Spleen (tissue), 13 donors: ENCODE data around the gene ZDHHC3. TPM values are rescaled to one million over a fixed set of nuclear protein-coding genes. Genes with fewer than 3 reads are reported as not detected.
A peak's percentile ranks its signal among the peaks of the same experiment; 100 is the strongest.

Source experiments
- DNase-seq: peaks from one replicate; pipeline ENCODE4 v3.0.0-alpha.2; 2020
- H3K27ac ChIP-seq, 8 donors: fragments of 200-600 bp; sonication (generic) in 7 of 8; 1 replicate in 4 of 8; 2 replicates in 4 of 8; pipeline versions ENCODE4 v1.5.0 to v1.8.0; 2016 to 2021; ENCODE audit warnings: inconsistent platforms in 4 of 8, mild to moderate bottlenecking in 4 of 8, moderate library complexity in 1 of 8
- H3K27me3 ChIP-seq, 7 donors: fragments of 200-600 bp; sonication (generic) in 6 of 7; replicated peaks in 1 of 7; 1 replicate in 4 of 7; 2 replicates in 3 of 7; pipeline versions ENCODE4 v1.5.0 to v1.8.0; 2016 to 2021; ENCODE audit warnings: inconsistent platforms in 3 of 7, mild to moderate bottlenecking in 1 of 7
- H3K36me3 ChIP-seq, 6 donors: fragments of 200-600 bp; sonication (generic) in 5 of 6; 1 replicate in 4 of 6; 2 replicates in 2 of 6; pipeline versions ENCODE4 v1.5.0 to v1.8.0; 2016 to 2021; ENCODE audit warnings: inconsistent platforms in 2 of 6
- H3K4me1 ChIP-seq, 6 donors: fragments of 200-600 bp; sonication (generic) in 5 of 6; 1 replicate in 3 of 6; 2 replicates in 3 of 6; pipeline versions ENCODE4 v1.5.0 to v1.8.0; 2016 to 2021; ENCODE audit warnings: inconsistent platforms in 3 of 6
- H3K4me3 ChIP-seq, 8 donors: fragments of 200-600 bp; sonication (generic) in 7 of 8; 1 replicate in 4 of 8; 2 replicates in 4 of 8; pipeline versions ENCODE4 v1.5.0 to v1.8.0; 2016 to 2021; ENCODE audit warnings: inconsistent platforms in 4 of 8, mild to moderate bottlenecking in 4 of 8, moderate library complexity in 2 of 8
- H3K9me3 ChIP-seq, 8 donors: fragments of 200-600 bp; sonication (generic) in 7 of 8; 1 replicate in 4 of 8; 2 replicates in 4 of 8; pipeline versions ENCODE4 v1.5.0 to v1.8.0; 2016 to 2021; ENCODE audit warnings: inconsistent platforms in 4 of 8
- POLR2A ChIP-seq, 3 donors: fragments of 450-650 bp; IDR thresholded peaks; one replicate each; pipeline ENCODE4 v1.5.1; 2017; ENCODE audit warnings: antibody characterized with exemption in 3 of 3, mild to moderate bottlenecking in 1 of 3
- POLR2AphosphoS5 ChIP-seq, 3 donors: sonication (generic); formaldehyde crosslinking; IDR thresholded peaks; one replicate each; pipeline ENCODE4 v1.5.1; 2017; ENCODE audit warnings: antibody characterized with exemption in 3 of 3
- WGBS, 5 donors: extraction: QIAGEN DNeasy Blood & Tissue Kit in 3 of 5; methylation state at CpG; one replicate each; pipeline versions ENCODE4 v1.1.5 to v1.1.7; 2013 to 2018; 5-methylcytosine and 5-hydroxymethylcytosine counted together
- intact Hi-C: fragments of 100-400 bp; cut with DNase I; formaldehyde crosslinking; loops from one replicate; pipeline ENCODE4 v1.15.0; 2023; ENCODE audit warnings: low total_unique reads
- long read RNA-seq, 2 donors: transcript quantifications; one replicate each; lab custom pipeline, GENCODE V29; 2026
- polyA plus RNA-seq, 3 donors: library from polyadenylated mRNA; stranded (reverse); fragments of 200-250 nt; gene quantifications; one replicate each; pipeline ENCODE4 v1.2.1, GENCODE V29; 2013
- total RNA-seq, 7 donors: library from RNA; depleted of rRNA in 3 of 7; stranded (reverse); fragments of >200 nt in 3 of 7; fragmentation: NEBNext Ultra II Directional in 4 of 7; extraction: Animal tissue kit (Norgen Biotek cat#: 25700) in 4 of 7; gene quantifications; one replicate each; pipeline versions ENCODE4 v1.1.0 to v1.2.1, GENCODE V29; 2016 to 2021
- TF ChIP-seq, protein P1 (sequence below), 11 experiments: fragments of 200-600 bp in 7 of 11; fragments of 450-650 bp in 4 of 11; sonication (generic) in 4 of 11; IDR thresholded peaks in 8 of 11; conservative IDR thresholded peaks in 3 of 11; 1 replicate in 7 of 11; 2 replicates in 4 of 11; pipeline versions ENCODE4 v1.4.0 to v1.8.0; 2016 to 2021; ENCODE audit warnings: antibody characterized with exemption in 11 of 11, inconsistent platforms in 4 of 11, mild to moderate bottlenecking in 1 of 11
- donor health status: healthy with polysubstance abuse.
- donor health status: DM: no; HTN: no; CAD: no; lungs with moderate emphysema.
- donor health status: DM: no; HTN: no; CAD: no.
- donor health status: Bipolar disorder and iron deficiency.
- donor health status: healthy.
- donor health status: DM: no; HTN: no; CAD: no.
- donor health status: DM: yes; HTN: yes; CAD: no.

ZDHHC3 gene, protein sequence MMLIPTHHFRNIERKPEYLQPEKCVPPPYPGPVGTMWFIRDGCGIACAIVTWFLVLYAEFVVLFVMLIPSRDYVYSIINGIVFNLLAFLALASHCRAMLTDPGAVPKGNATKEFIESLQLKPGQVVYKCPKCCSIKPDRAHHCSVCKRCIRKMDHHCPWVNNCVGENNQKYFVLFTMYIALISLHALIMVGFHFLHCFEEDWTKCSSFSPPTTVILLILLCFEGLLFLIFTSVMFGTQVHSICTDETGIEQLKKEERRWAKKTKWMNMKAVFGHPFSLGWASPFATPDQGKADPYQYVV
- 10 to 100 TPM; 57.3 to 79.2 (median 70.1) TPM for total RNA-seq
- 10 to 100 TPM; 15.2 to 25.3 (median 17.4) TPM for polyA plus RNA-seq
- long read RNA-seq, donor 1, transcript ZDHHC3-205 (7 exons, 2,687 nt) = major isoform, 12 of 15 reads
- long read RNA-seq, donor 1, partial matches to known transcripts = 0 of 15 reads
- long read RNA-seq, donor 1, other reads (novel, unspliced or antisense) = 0 of 15 reads
- long read RNA-seq, donor 2, transcript ZDHHC3-205 (7 exons, 2,687 nt) = major isoform, 7 of 8 reads
- long read RNA-seq, donor 2, partial matches to known transcripts = 0 of 8 reads
- long read RNA-seq, donor 2, other reads (novel, unspliced or antisense) = 0 of 8 reads

DNA sequence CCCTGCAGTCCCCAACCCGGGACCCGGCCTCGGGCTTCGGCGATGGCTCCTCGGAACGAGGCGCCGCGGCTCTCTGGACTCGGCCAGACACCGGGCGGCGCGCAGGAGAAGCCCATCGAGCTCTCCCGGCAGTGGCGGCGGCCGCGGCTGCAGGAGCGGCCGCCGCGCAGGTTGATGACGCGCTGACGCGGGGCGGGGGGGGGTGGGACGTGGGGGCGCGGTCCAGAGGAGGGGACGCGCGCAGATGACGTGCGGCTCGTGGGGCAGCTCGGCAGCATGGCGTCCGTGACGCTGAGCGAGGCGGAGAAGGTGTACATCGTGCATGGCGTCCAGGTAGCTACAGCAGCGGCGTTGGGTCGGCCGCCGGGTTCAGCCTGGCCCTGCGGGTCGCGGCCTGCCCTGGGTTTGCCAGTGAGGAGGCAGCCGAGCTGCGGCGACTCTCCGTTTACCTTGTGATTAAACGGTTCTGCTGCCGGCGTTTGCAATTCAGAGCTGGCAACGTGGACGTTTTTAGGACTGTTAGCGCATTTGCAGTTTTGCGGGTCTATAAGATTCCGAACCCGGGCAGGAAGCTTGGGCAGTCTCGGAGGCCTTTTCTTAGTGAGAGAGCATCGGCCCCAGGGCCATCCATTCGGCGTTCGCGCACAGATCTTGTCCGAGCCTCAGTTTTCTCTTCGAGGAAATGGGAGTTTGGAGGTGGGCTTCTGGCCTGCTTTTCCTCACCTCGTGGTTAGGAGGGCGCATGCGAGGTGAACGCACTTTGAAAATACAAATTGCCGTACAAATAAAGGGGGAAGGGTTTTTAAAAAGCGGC, at the start of gene ZDHHC3, which contains the start of gene EXOSC7:
Gene ZDHHC3, minus strand, starts transcription at position 173 of the 814 bp plus-strand sequence. CDS start 16,738 bp downstream, outside the sequence.
Gene EXOSC7, plus strand, starts transcription at position 243 of the 814 bp plus-strand sequence. Its CDS starts 34 bp downstream, at position 277.
- no peaks in the 10 kb centered on the region for H3K9me3 ChIP-seq
- WGBS, 5 donors = 0 to 1% (median 1%) methylated on average over 47 to 82 of the region's 82 CpGs
- peak within 1 kb of the TSS; percentile 75 to 95 (median 90) for H3K27ac ChIP-seq
- H3K36me3 ChIP-seq = peaks cover 0 to 1% (median 0%) of the 10 kb centered on the region in 6 donors
- H3K4me1 ChIP-seq = peaks cover 23 to 90% (median 62%) of the 10 kb centered on the region in 6 donors
- intact Hi-C loops = loop anchor here (5.0 kb wide), 1 partner anchor 639 kb away; the partner anchor contains the start of gene TCAIM
- peak within 1 kb of the TSS; percentile 76 to 96 (median 88) for H3K4me3 ChIP-seq
- peak; percentile 98 for DNase-seq
- no peaks in the 10 kb centered on the region for H3K27me3 ChIP-seq
- TF ChIP-seq, protein P1, sequence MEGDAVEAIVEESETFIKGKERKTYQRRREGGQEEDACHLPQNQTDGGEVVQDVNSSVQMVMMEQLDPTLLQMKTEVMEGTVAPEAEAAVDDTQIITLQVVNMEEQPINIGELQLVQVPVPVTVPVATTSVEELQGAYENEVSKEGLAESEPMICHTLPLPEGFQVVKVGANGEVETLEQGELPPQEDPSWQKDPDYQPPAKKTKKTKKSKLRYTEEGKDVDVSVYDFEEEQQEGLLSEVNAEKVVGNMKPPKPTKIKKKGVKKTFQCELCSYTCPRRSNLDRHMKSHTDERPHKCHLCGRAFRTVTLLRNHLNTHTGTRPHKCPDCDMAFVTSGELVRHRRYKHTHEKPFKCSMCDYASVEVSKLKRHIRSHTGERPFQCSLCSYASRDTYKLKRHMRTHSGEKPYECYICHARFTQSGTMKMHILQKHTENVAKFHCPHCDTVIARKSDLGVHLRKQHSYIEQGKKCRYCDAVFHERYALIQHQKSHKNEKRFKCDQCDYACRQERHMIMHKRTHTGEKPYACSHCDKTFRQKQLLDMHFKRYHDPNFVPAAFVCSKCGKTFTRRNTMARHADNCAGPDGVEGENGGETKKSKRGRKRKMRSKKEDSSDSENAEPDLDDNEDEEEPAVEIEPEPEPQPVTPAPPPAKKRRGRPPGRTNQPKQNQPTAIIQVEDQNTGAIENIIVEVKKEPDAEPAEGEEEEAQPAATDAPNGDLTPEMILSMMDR (IDR thresholded peaks at IDR 0.05 in 8 of 11, conservative IDR thresholded peaks at IDR 0.05 in 3 of 11) = peak in 2 of 11 experiments; percentile 36 to 42
- TF ChIP-seq POLR2A (IDR thresholded peaks at IDR 0.05) (peak in 1 of 3 donors; percentile 12), POLR2AphosphoS5 (IDR thresholded peaks at IDR 0.05) (peak; percentile 91 to 94 (median 93))

DNA sequence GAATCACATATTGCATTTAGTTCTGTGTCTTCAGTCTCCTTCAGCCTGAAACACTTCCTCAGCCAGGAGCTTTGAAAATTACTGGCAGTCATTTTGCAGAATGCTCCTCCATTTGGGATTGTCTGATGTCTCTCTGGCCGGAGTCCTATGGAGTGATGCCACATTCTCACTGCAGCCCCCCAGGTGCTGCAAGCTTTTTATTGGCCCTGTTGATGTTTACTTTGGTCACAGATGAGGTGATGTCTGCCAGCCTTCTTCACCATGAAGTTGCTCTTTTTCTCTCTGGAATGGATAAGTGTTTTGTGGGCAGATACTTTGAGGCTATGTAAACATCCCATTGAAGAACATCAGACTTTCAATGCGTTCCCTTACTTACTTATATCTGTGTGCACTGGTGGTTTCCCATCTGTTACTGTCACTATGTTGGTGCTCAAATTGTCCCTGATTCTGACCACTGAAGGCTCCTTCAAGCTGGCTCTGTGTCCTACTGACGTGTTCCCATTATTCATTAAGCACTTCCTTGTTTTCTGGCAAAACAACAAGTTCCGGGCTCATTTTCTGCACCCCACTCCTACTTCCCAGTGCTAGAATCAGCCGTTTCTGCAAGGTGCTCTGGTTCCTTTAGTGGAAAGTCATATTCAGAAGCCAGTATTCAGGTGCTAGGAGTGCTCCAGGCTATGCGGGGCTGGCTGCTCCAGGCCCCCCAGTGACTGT, 48.7 kb upstream of the ZDHHC3 start:
- H3K36me3 ChIP-seq = no peaks in the 10 kb centered on the region
- no peak for DNase-seq
- no peaks in the 10 kb centered on the region for H3K9me3 ChIP-seq
- TF ChIP-seq, protein P1 (IDR thresholded peaks at IDR 0.05 in 8 of 11, conservative IDR thresholded peaks at IDR 0.05 in 3 of 11) = no peak
- no peak for TF ChIP-seq POLR2A (IDR thresholded peaks at IDR 0.05)
- TF ChIP-seq POLR2AphosphoS5 (IDR thresholded peaks at IDR 0.05) = no peak
- intact Hi-C loops = no loop called here
- 54 to 70% (median 56%) methylated on average over 6 of the region's 6 CpGs for WGBS, 5 donors
- peaks cover 0 to 25% (median 0%) of the 10 kb centered on the region in 7 donors for H3K27me3 ChIP-seq
- peak overlapping the region in 7 of 8 donors; percentile 43 to 84 (median 68) for H3K27ac ChIP-seq
- peaks cover 9 to 55% (median 22%) of the 10 kb centered on the region in 6 donors for H3K4me1 ChIP-seq
- no peak overlapping the region for H3K4me3 ChIP-seq

DNA sequence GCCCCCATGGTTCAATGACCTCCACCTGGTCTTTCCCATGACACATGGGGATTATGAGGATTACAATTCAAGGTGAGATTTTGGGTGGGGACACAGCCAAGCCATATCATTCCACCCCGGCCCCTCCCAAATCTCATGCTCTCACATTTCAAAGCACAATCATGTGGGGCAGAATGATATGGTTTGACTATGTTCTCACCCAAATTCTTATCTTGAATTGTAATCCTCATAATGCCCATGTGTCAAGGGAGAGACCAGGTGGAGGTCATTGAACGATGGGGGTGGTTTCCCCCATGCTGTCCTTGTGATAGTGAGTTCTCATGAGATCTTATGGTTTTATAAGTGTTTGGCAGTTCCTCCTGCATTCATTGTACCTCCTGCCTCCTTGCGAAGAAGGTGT, 47.7 kb upstream of the ZDHHC3 start:
- peaks cover 9 to 46% (median 20%) of the 10 kb centered on the region in 6 donors for H3K4me1 ChIP-seq
- no peaks in the 10 kb centered on the region for H3K9me3 ChIP-seq
- intact Hi-C loops = no loop called here
- H3K36me3 ChIP-seq = no peaks in the 10 kb centered on the region
- 58 to 68% (median 67%) methylated on average over 3 of the region's 3 CpGs for WGBS, 5 donors
- no peak for DNase-seq
- H3K27me3 ChIP-seq = peaks cover 0 to 24% (median 0%) of the 10 kb centered on the region in 7 donors
- peak overlapping the region in 1 of 8 donors; percentile 84 for H3K27ac ChIP-seq
- TF ChIP-seq POLR2A (IDR thresholded peaks at IDR 0.05) = no peak
- no peak for TF ChIP-seq POLR2AphosphoS5 (IDR thresholded peaks at IDR 0.05)
- TF ChIP-seq, protein P1 (IDR thresholded peaks at IDR 0.05 in 8 of 11, conservative IDR thresholded peaks at IDR 0.05 in 3 of 11) = no peak
- no peak overlapping the region for H3K4me3 ChIP-seq
